ENCODE measurements around the gene LIPC. TPM values are rescaled to one million over a fixed set of nuclear protein-coding genes. Genes with fewer than 3 reads are reported as not detected.

The LIPC gene
- total and polyA plus RNA-seq, 7 experiments from 2014 or later: 0.46 to 5.1 (median 0.77) TPM

GRCh38 chr15:58608129-58608590 lies 176.4 kb downstream of the LIPC start:
- Histone ChIP-seq H3K4me1 (ENCODE audit: control insufficient read depth in 2 of 2, insufficient read depth in 2 of 2, low read length in 2 of 2) (no peaks in the 10 kb centered on the region), H3K36me3 (ENCODE audit: control insufficient read depth in 2 of 3, insufficient read depth in 3 of 3, low read length in 3 of 3) (peaks cover 0 to 26% (median 4%) of the 10 kb centered on the region in 3 experiments), H3K27me3 (ENCODE audit: control insufficient read depth in 2 of 2, insufficient read depth in 2 of 2, low read length in 2 of 2) (no peaks in the 10 kb centered on the region), H3K4me3 (ENCODE audit: low read length) (no peak overlapping the region), H3K9me3 (ENCODE audit: control insufficient read depth in 2 of 3, low read length in 3 of 3) (no peaks in the 10 kb centered on the region), H3K27ac (ENCODE audit: low read depth, low read length) (no peak overlapping the region)
- ATAC-seq: peak; percentile 61
- no peak for DNase-seq
- Mint-ChIP-seq H3K27ac (peak overlapping the region in 5 of 9 donors; percentile 49 to 63 (median 58)), H3K4me1 (peaks cover 9 to 49% (median 20%) of the 10 kb centered on the region in 7 donors), H3K27me3 (no peaks in the 10 kb centered on the region), H3K36me3 (peaks cover under 1 to 79% (median 58%) of the 10 kb centered on the region in 5 donors), H3K9me3 (no peaks in the 10 kb centered on the region), H3K4me3 (peak overlapping the region in 1 of 10 donors; percentile 33)
- intact Hi-C loops (cut with micrococcal nuclease): no loop called here
- POLR2A ChIA-PET: no interaction called here
- CTCF ChIA-PET: no interaction called here

GRCh38 chr15:58608711-58609110 lies 176.9 kb downstream of the LIPC start:
- no peak overlapping the region for H3K4me3 ChIP-seq (ENCODE audit: low read length)
- H3K27ac ChIP-seq (ENCODE audit: low read depth, low read length): no peak overlapping the region
- H3K27me3 ChIP-seq (ENCODE audit: control insufficient read depth in 2 of 2, insufficient read depth in 2 of 2, low read length in 2 of 2): no peaks in the 10 kb centered on the region
- H3K9me3 Mint-ChIP-seq: peaks cover 0 to 4% (median 2%) of the 10 kb centered on the region in 11 donors
- peaks cover 9 to 50% (median 22%) of the 10 kb centered on the region in 7 donors for H3K4me1 Mint-ChIP-seq
- ChIA-PET POLR2A (no interaction called here), CTCF (no interaction called here)
- H3K4me3 Mint-ChIP-seq: no peak overlapping the region
- H3K27me3 Mint-ChIP-seq: no peaks in the 10 kb centered on the region
- H3K36me3 Mint-ChIP-seq: peaks cover 6 to 79% (median 58%) of the 10 kb centered on the region in 5 donors
- H3K27ac Mint-ChIP-seq: peak overlapping the region in 4 of 9 donors; percentile 25 to 63 (median 58)
- intact Hi-C loops (cut with micrococcal nuclease): no loop called here
- H3K36me3 ChIP-seq (ENCODE audit: control insufficient read depth in 2 of 3, insufficient read depth in 3 of 3, low read length in 3 of 3): peaks cover 0 to 26% (median 4%) of the 10 kb centered on the region in 3 experiments
- DNase-seq (no peak), ATAC-seq (no peak)
- H3K9me3 ChIP-seq (ENCODE audit: control insufficient read depth in 2 of 3, low read length in 3 of 3): no peaks in the 10 kb centered on the region
- no peaks in the 10 kb centered on the region for H3K4me1 ChIP-seq (ENCODE audit: control insufficient read depth in 2 of 2, insufficient read depth in 2 of 2, low read length in 2 of 2)

DNA sequence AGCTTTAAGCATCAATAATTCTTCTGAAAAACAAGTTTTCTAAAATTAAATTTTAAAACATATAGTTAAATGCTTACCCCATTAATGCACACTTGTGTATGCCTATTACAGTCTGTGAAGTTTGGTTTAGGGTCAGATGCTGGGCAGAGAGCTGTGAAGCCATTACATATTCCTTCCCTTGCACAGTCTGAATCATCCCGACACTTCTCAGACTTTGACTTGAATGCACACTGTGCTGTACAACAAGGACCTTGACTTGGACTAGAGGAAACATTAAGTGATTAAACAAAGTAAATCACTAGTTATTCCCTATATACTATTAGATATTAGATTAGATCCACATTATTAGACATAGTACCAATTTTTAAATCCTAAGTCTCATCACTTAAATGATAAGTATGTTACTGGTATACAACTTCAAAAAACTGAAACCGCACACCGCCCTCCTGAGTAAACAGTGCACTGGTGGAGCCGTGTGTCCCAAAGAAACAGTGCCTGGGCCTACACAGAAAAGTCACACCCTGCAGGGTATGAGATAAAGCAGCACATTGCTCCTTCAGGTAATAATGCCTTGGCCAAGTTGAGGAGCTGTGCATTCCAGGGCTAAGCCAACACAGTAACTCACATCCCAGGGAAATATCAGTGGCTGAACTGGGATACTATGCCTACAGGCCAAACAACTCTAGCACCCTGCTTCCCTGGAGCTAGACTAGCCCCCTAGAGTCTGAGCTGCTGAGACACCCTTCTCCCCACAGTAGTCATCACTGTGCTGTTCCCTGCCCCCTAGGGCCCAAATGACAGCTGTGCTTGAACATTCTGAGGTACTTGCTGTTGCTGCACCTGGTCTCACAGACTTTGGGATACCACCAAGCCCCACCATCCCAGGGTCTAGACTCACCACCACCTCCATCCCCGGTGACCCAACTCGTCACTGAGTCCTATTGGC lies 180.2 kb downstream of the LIPC start:
- Mint-ChIP-seq H3K4me1 (peaks cover 9 to 67% (median 29%) of the 10 kb centered on the region in 7 donors), H3K9me3 (peaks cover 4 to 31% (median 17%) of the 10 kb centered on the region in 11 donors), H3K36me3 (peaks cover 25 to 83% (median 74%) of the 10 kb centered on the region in 5 donors), H3K4me3 (no peak overlapping the region), H3K27ac (peak overlapping the region in 1 of 9 donors; percentile 53), H3K27me3 (no peaks in the 10 kb centered on the region)
- POLR2A ChIA-PET: interaction anchor here (0.6 kb wide), 1 partner anchor 64 kb away, joined by 7 read pairs; no protein-coding TSS in a partner anchor
- intact Hi-C loops (cut with micrococcal nuclease): no loop called here
- H3K27me3 ChIP-seq (ENCODE audit: control insufficient read depth in 2 of 2, insufficient read depth in 2 of 2, low read length in 2 of 2): no peaks in the 10 kb centered on the region
- H3K36me3 ChIP-seq (ENCODE audit: control insufficient read depth in 2 of 3, insufficient read depth in 3 of 3, low read length in 3 of 3): peaks cover 0 to 26% (median 0%) of the 10 kb centered on the region in 3 experiments
- ATAC-seq (no peak), DNase-seq (no peak)
- peaks cover 0 to 6% (median 5%) of the 10 kb centered on the region in 3 experiments for H3K9me3 ChIP-seq (ENCODE audit: control insufficient read depth in 2 of 3, low read length in 3 of 3)
- no peaks in the 10 kb centered on the region for H3K4me1 ChIP-seq (ENCODE audit: control insufficient read depth in 2 of 2, insufficient read depth in 2 of 2, low read length in 2 of 2)
- no peak overlapping the region for H3K27ac ChIP-seq (ENCODE audit: low read depth, low read length)
- no peak overlapping the region for H3K4me3 ChIP-seq (ENCODE audit: low read length)
- CTCF ChIA-PET: no interaction called here

DNA sequence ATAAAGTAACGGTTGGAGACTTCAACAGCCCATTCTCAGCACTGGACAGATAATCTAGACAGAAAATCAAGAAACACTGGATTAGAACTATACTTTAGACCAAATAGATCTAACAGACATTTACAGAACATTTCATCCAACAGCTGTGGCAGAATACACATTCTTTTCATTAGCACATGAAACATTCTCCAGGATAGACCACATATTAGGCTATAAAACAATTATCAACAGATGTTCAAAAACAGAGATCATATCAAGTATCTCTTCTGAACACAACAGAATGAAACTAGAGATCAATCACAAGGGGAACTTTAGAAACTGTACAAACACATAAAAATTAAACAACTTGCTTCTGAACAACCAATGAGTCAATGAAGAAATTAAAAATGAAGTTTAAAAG lies 184.4 kb downstream of the LIPC start:
- ATAC-seq: no peak

More for the DNA sequence above, 184.4 kb downstream of the LIPC start:
- Histone ChIP-seq H3K27ac (ENCODE audit: low read depth, low read length) (no peak overlapping the region), H3K27me3 (ENCODE audit: control insufficient read depth in 2 of 2, insufficient read depth in 2 of 2, low read length in 2 of 2) (no peaks in the 10 kb centered on the region), H3K36me3 (ENCODE audit: control insufficient read depth in 2 of 3, insufficient read depth in 3 of 3, low read length in 3 of 3) (peaks cover 0 to 27% (median 0%) of the 10 kb centered on the region in 3 experiments), H3K4me1 (ENCODE audit: control insufficient read depth in 2 of 2, insufficient read depth in 2 of 2, low read length in 2 of 2) (no peaks in the 10 kb centered on the region), H3K4me3 (ENCODE audit: low read length) (no peak overlapping the region), H3K9me3 (ENCODE audit: control insufficient read depth in 2 of 3, low read length in 3 of 3) (peaks cover 0 to 6% (median 5%) of the 10 kb centered on the region in 3 experiments)
- Mint-ChIP-seq H3K36me3 (peaks cover 43 to 84% (median 77%) of the 10 kb centered on the region in 5 donors), H3K27ac (peak overlapping the region in 1 of 9 donors; percentile 5), H3K27me3 (no peaks in the 10 kb centered on the region), H3K4me1 (peaks cover 15 to 56% (median 28%) of the 10 kb centered on the region in 7 donors), H3K4me3 (no peak overlapping the region), H3K9me3 (peaks cover 4 to 47% (median 26%) of the 10 kb centered on the region in 11 donors)
- CTCF ChIA-PET: no interaction called here
- intact Hi-C loops (cut with micrococcal nuclease): no loop called here
- POLR2A ChIA-PET: no interaction called here
- no peak for DNase-seq

Measured in naive thymus-derived CD4-positive, alpha-beta T cell (primary cell).